Progenitor cell of endocrine pancreas (in vitro differentiated cells): ENCODE data around the gene LBR. TPM values are rescaled to one million over a fixed set of nuclear protein-coding genes. Genes with fewer than 3 reads are reported as not detected.

Experiments
- DNase-seq: peaks from one replicate; pipeline ENCODE4 v3.0.0; 2021; ENCODE audit warnings: low spot score; ENCODE audit not compliant: unreplicated experiment
- H3K27ac Mint-ChIP-seq: 2 replicates; pipeline ENCODE4 v1.8.0; 2021; ENCODE audit warnings: mild to moderate bottlenecking, moderate library complexity, mixed read lengths
- H3K27me3 Mint-ChIP-seq: 2 replicates; pipeline ENCODE4 v1.8.0; 2021; ENCODE audit warnings: mixed read lengths
- H3K36me3 Mint-ChIP-seq: 2 replicates; pipeline ENCODE4 v1.8.0; 2022; ENCODE audit warnings: mixed read lengths; ENCODE audit not compliant: insufficient read depth
- H3K4me1 Mint-ChIP-seq: 2 replicates; pipeline ENCODE4 v1.8.0; 2021; ENCODE audit warnings: low read depth, mixed read lengths
- H3K4me3 Mint-ChIP-seq: 2 replicates; pipeline ENCODE4 v1.8.0; 2021; ENCODE audit warnings: low read depth, mild to moderate bottlenecking, moderate library complexity, mixed read lengths
- H3K9me3 Mint-ChIP-seq: 2 replicates; pipeline ENCODE4 v1.8.0; 2021; ENCODE audit warnings: low read depth, mixed read lengths
- long read RNA-seq: library from polyadenylated mRNA; unstranded; transcript quantifications from one replicate; pipeline ENCODE4 v2.0.0, GENCODE V29; 2020
- total RNA-seq: library from RNA; stranded (reverse); gene quantifications from 2 replicates; pipeline ENCODE4 v1.2.1, GENCODE V29; 2021
- TF ChIP-seq, protein P1 (sequence below): fragments of 200-600 bp; sonication (generic); IDR thresholded peaks from one replicate; pipeline ENCODE4 v1.5.0; 2021; ENCODE audit warnings: antibody characterized with exemption, mild to moderate bottlenecking; ENCODE audit not compliant: unreplicated experiment

Gene LBR
- total RNA-seq: 116 and 124 TPM in 2 replicates
- long read RNA-seq, transcript LBR-201 (14 exons, 3,745 nt): major isoform, 260 of 395 reads
- long read RNA-seq, transcript LBR-206 (2 exons, 536 nt): minor isoform, 22 of 395 reads
- long read RNA-seq, partial matches to known transcripts: 74 of 395 reads
- long read RNA-seq, other reads (novel, unspliced or antisense): 37 of 395 reads

GRCh38 chr1:225427235-225428067 is at the start of gene LBR:
TSS of gene LBR (minus strand) at chr1:225428038. CDS start at chr1:225424075, 3,963 bp downstream.
- DNase-seq: peak; percentile 28
- Mint-ChIP-seq H3K27me3 (no peaks in the 10 kb centered on the region), H3K4me1 (peaks cover 43% of the 10 kb centered on the region), H3K9me3 (no peaks in the 10 kb centered on the region), H3K4me3 (peak within 1 kb of the TSS; percentile 92), H3K27ac (peak within 1 kb of the TSS; percentile 96), H3K36me3 (no peaks in the 10 kb centered on the region)
- TF ChIP-seq, protein P1, sequence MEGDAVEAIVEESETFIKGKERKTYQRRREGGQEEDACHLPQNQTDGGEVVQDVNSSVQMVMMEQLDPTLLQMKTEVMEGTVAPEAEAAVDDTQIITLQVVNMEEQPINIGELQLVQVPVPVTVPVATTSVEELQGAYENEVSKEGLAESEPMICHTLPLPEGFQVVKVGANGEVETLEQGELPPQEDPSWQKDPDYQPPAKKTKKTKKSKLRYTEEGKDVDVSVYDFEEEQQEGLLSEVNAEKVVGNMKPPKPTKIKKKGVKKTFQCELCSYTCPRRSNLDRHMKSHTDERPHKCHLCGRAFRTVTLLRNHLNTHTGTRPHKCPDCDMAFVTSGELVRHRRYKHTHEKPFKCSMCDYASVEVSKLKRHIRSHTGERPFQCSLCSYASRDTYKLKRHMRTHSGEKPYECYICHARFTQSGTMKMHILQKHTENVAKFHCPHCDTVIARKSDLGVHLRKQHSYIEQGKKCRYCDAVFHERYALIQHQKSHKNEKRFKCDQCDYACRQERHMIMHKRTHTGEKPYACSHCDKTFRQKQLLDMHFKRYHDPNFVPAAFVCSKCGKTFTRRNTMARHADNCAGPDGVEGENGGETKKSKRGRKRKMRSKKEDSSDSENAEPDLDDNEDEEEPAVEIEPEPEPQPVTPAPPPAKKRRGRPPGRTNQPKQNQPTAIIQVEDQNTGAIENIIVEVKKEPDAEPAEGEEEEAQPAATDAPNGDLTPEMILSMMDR: no peak

DNA sequence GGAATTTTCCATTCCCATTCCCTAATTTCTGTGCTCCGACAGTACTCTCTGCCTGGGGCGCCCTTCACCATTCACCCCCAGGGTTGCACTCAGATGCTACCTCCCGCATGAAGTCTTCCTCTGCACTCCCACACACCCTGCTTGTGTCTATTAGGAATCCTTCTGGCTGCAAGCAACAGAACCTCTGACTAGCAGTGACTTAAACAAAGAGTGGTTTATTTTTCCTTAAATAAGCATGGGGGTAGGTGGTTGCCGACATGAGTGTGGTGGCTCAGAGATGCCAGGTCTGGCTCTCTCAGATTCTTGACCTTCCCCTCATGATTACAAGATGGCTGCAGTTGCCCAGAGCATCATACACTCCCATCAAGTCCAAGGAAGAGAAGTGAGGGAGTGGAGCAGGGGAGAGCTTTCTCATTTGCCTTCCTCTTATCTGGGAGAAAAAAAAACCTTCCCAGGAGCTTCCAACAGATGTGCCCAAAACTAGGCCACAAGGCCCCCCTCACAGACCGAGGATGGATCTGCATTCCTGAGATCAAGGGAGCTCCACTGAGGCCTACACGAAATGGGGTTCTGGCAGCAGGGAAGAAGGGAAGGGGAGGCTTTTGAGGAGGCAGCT is 49.6 kb upstream of the LBR start:
- H3K9me3 Mint-ChIP-seq: no peaks in the 10 kb centered on the region
- TF ChIP-seq, protein P1: no peak
- no peak overlapping the region for H3K4me3 Mint-ChIP-seq
- H3K36me3 Mint-ChIP-seq: no peaks in the 10 kb centered on the region
- H3K27me3 Mint-ChIP-seq: peaks cover 19% of the 10 kb centered on the region
- peaks cover 2% of the 10 kb centered on the region for H3K4me1 Mint-ChIP-seq
- no peak overlapping the region for H3K27ac Mint-ChIP-seq
- DNase-seq: no peak

DNA sequence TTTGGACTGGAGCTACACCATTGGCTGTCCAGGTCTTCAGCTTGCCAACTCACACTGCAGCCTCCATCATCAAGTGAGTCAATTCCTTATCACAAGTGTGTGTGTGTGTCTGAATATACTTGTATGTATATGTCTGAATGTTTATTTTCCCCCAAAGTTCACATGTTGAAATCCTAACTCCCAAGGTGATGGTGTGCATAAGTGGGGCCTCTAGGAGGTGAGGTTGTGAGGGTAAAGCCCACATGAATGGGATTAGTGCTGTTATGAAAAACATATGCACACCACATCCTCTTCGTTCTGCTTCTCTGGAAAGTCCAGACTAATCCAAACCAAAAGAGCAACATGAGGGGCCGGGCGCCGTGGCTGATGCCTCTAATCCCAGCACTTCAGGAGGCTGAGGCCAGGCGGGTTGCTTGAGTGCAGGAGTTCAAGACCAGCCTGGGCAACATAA is 48.7 kb upstream of the LBR start:
- Mint-ChIP-seq H3K27me3 (peaks cover 17% of the 10 kb centered on the region), H3K36me3 (no peaks in the 10 kb centered on the region)

DNA sequence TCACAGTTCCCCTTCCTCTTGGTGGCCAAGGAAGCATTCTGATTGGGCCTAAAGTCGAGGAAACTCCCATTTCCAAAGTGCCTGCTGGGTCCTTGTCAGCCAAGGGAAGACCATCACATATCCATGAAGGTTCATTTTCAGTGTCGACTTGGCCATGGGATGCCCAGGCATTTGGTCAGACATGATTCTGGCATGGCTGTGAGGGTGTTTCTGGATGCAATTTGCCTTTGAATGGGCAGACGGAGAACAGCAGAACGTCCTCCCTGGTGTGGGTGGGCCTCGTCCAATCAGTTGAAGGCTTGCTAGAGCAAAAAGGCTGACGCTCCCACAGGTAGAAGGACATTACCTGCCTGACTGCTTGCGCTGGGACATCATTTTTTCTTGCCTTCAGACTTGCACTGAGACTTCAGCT is 48.3 kb upstream of the LBR start:
- TF ChIP-seq, protein P1: no peak
- Mint-ChIP-seq H3K4me1 (peaks cover 1% of the 10 kb centered on the region), H3K9me3 (no peaks in the 10 kb centered on the region), H3K27me3 (peaks cover 17% of the 10 kb centered on the region), H3K4me3 (no peak overlapping the region), H3K27ac (no peak overlapping the region), H3K36me3 (no peaks in the 10 kb centered on the region)
- no peak for DNase-seq

More for the DNA sequence above, 48.7 kb upstream of the LBR start:
- H3K9me3 Mint-ChIP-seq: no peaks in the 10 kb centered on the region
- TF ChIP-seq, protein P1: no peak
- DNase-seq: no peak
- no peak overlapping the region for H3K27ac Mint-ChIP-seq
- H3K4me3 Mint-ChIP-seq: no peak overlapping the region
- H3K4me1 Mint-ChIP-seq: no peaks in the 10 kb centered on the region

DNA sequence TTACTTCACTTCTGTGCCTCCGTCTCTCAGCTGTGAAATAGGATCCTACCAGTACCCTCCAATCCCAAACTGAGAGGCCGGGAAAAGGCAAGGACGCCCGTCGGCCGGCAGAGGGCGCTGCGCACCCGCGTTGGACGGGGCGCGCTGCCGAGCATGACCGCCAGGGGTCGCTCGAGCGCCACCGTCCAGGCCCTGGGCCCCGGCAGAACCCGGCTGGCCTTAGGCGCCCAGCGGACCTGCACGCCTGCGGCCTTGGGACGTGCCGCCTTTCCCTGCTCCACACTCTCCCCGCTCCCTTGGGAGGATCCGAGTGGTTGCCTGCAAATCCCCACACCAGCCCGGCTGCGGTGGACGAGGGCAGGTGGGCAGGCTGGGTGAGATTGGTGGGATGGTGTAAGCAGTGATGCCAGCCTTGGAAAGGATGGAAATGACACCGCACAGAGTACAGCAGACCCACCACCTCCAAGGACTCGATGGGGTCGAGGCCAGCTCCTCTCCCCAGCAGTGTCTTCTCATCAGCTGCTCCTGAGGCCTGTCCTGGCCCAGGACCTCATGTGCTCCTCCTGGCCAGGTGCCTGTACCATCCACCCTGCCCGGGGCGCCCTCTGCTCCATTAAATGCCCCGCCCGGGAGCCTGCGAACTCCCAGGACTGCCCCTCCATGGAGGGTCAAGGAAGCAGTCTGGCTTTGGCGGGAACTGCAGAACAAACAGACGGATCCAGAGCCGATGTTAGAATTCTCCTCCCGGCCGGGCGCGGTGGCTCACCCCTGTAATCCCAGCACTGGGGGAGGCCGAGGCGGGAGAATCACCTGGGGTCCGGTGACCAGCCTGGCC is 47.4 kb upstream of the LBR start:
- Mint-ChIP-seq H3K27me3 (peaks cover 14% of the 10 kb centered on the region), H3K4me3 (no peak overlapping the region), H3K27ac (no peak overlapping the region), H3K36me3 (no peaks in the 10 kb centered on the region), H3K9me3 (no peaks in the 10 kb centered on the region), H3K4me1 (peaks cover 2% of the 10 kb centered on the region)
- TF ChIP-seq, protein P1: peak; percentile 100
- peak; percentile 72 for DNase-seq
